HEK293T (cell line): ENCODE results near the gene CBFA2T2.

Experiments used
- CTCF ChIA-PET: fragments of 350-600 bp; formaldehyde crosslinking; extraction: SDS; loops from one replicate; lab custom pipeline; 2021; ENCODE audit warnings: antibody characterized with exemption, inconsistent platforms; lab: Yijun Ruan, JAX
- POLR2A ChIA-PET: fragments of 350-600 bp; formaldehyde crosslinking; extraction: SDS; loops from one replicate; lab custom pipeline; 2020; ENCODE audit warnings: antibody characterized with exemption, inconsistent platforms; lab: Yijun Ruan, JAX
- DNase-seq: peaks from one replicate; pipeline ENCODE4 v3.0.0; 2012; ENCODE audit warnings: mixed read lengths; ENCODE audit errors: extremely low spot score
- ARNT ChIP-seq: fragments of 450-650 bp; IDR thresholded peaks from 2 replicates; pipeline ENCODE4 v1.6.1; 2017; ENCODE audit warnings: mild to moderate bottlenecking
- BHLHE40 ChIP-seq: fragments of 450-650 bp; IDR thresholded peaks from 2 replicates; pipeline ENCODE4 v1.6.1; 2016; ENCODE audit warnings: mild to moderate bottlenecking, moderate library complexity, borderline replicate concordance
- CTBP1 ChIP-seq: fragments of 450-650 bp; IDR thresholded peaks from 2 replicates; pipeline ENCODE4 v1.6.1; 2016; ENCODE audit warnings: borderline replicate concordance
- ELF4 ChIP-seq: fragments of 450-650 bp; IDR thresholded peaks from 2 replicates; pipeline ENCODE4 v1.6.1; 2017; ENCODE audit warnings: antibody characterized with exemption
- FOXA1 ChIP-seq: fragments of 450-650 bp; IDR thresholded peaks from 2 replicates; pipeline ENCODE4 v1.6.1; 2016; ENCODE audit warnings: mild to moderate bottlenecking
- FOXK2 ChIP-seq: fragments of 450-650 bp; IDR thresholded peaks from 2 replicates; pipeline ENCODE4 v1.6.1; 2016; ENCODE audit warnings: mild to moderate bottlenecking
- FOXM1 ChIP-seq: fragments of 450-650 bp; IDR thresholded peaks from 2 replicates; pipeline ENCODE4 v1.6.1; 2017; ENCODE audit warnings: mild to moderate bottlenecking, borderline replicate concordance
- HDGF ChIP-seq: fragments of 450-650 bp; IDR thresholded peaks from 2 replicates; pipeline ENCODE4 v1.6.1; 2017; ENCODE audit warnings: antibody characterized with exemption, borderline replicate concordance
- L3MBTL2 ChIP-seq: fragments of 450-650 bp; conservative IDR thresholded peaks from 2 replicates; pipeline ENCODE4 v1.6.1; 2016; ENCODE audit warnings: mild to moderate bottlenecking
- LEF1 ChIP-seq: fragments of 450-650 bp; IDR thresholded peaks from 2 replicates; pipeline ENCODE4 v1.6.1; 2017; ENCODE audit warnings: mild to moderate bottlenecking, borderline replicate concordance
- NFRKB ChIP-seq: fragments of 450-650 bp; IDR thresholded peaks from 2 replicates; pipeline ENCODE4 v1.6.1; 2016; ENCODE audit warnings: mild to moderate bottlenecking, moderate library complexity
- SP1 ChIP-seq: fragments of 450-650 bp; IDR thresholded peaks from 2 replicates; pipeline ENCODE4 v1.6.1; 2017
- SUZ12 ChIP-seq: fragments of 450-650 bp; IDR thresholded peaks from 2 replicates; pipeline ENCODE4 v1.6.1; 2016; ENCODE audit warnings: mild to moderate bottlenecking
- TARDBP ChIP-seq: fragments of 450-650 bp; IDR thresholded peaks from 2 replicates; pipeline ENCODE4 v1.6.1; 2016
- ZNF384 ChIP-seq: fragments of 450-650 bp; IDR thresholded peaks from 2 replicates; pipeline ENCODE4 v1.6.1; 2016
- TF ChIP-seq, protein P1 (sequence below): fragments of 450-650 bp; IDR thresholded peaks from 2 replicates; pipeline ENCODE4 v1.6.1; 2016

The CBFA2T2 gene

DNA sequence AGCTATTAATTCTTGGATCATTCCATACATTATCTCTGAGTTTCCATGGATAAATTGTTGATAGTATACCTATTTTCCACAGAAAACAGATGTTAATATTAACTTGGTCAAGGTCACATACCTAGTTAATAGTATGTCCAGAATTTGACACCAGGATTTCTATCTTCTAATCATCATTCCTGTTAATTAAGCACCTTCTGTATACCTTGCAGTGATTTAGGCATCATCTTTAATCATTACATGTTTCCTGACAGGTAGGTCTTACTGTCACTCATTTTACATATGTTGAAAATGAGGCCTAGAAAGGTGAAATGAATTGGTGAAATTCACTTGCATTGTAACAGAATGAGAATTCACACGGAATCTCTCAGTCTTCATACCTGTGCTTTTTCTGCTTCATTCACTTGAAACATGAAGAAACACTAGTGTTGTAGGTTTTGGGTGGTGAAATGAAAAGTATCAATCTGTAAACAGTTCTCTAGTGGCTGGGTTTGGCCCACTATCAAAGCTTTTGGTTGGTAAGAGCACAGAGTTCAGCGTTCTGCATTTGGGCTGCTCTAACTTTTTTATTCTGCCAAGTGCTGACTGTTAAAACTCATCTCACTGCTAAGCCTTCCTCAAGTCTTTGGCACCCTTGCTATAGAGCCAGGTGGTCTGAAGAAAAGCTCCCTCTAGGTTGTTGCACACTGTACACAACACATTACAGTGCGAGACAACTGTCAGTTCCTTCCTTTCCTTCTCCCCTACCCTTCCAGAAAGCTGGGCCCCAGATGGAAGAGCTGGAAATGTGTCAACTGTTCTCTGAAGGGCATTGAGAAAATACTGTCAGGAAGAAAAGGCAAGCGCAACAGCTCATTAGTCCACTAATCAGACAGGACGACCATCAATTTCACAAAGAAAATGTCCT lies 114.4 kb downstream of the CBFA2T2 start:
- ChIA-PET CTCF (no interaction called here), POLR2A (no interaction called here)
- no peak for DNase-seq
- no peak for TF ChIP-seq FOXM1
- TF ChIP-seq, protein P1, sequence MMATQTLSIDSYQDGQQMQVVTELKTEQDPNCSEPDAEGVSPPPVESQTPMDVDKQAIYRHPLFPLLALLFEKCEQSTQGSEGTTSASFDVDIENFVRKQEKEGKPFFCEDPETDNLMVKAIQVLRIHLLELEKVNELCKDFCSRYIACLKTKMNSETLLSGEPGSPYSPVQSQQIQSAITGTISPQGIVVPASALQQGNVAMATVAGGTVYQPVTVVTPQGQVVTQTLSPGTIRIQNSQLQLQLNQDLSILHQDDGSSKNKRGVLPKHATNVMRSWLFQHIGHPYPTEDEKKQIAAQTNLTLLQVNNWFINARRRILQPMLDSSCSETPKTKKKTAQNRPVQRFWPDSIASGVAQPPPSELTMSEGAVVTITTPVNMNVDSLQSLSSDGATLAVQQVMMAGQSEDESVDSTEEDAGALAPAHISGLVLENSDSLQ = no peak
- no peak for TF ChIP-seq LEF1
- TF ChIP-seq FOXA1 = no peak
- no peak for TF ChIP-seq BHLHE40
- TF ChIP-seq SP1 = no peak
- no peak for TF ChIP-seq TARDBP
- no peak for TF ChIP-seq SUZ12
- no peak for TF ChIP-seq ARNT
- TF ChIP-seq NFRKB = no peak
- TF ChIP-seq ELF4 = no peak
- TF ChIP-seq FOXK2 = no peak
- no peak for TF ChIP-seq ZNF384
- no peak for TF ChIP-seq HDGF
- TF ChIP-seq CTBP1 = no peak
- no peak for TF ChIP-seq L3MBTL2

- ChIA-PET CTCF (no interaction called here), POLR2A (no interaction called here)
- DNase-seq = no peak
- no peak for TF ChIP-seq SP1
- no peak for TF ChIP-seq L3MBTL2
- no peak for TF ChIP-seq BHLHE40
- TF ChIP-seq NFRKB = no peak
- no peak for TF ChIP-seq CTBP1
- TF ChIP-seq TARDBP = no peak
- TF ChIP-seq ELF4 = no peak
- TF ChIP-seq, protein P1 = no peak
- TF ChIP-seq HDGF = no peak
- TF ChIP-seq ARNT = no peak
- TF ChIP-seq FOXM1 = no peak
- no peak for TF ChIP-seq FOXA1
- TF ChIP-seq LEF1 = no peak
- TF ChIP-seq SUZ12 = no peak
- TF ChIP-seq ZNF384 = no peak
- TF ChIP-seq FOXK2 = no peak
Observed at GRCh38 chr20:33604991-33605370, 115.1 kb downstream of the CBFA2T2 start.

GRCh38 chr20:33606118-33606771 lies 116.3 kb downstream of the CBFA2T2 start:
- ChIA-PET CTCF (no interaction called here), POLR2A (no interaction called here)
- no peak for DNase-seq
- TF ChIP-seq HDGF (no peak), TARDBP (no peak), L3MBTL2 (no peak), ELF4 (no peak), FOXM1 (no peak), LEF1 (no peak), SP1 (no peak), FOXK2 (no peak), NFRKB (no peak), BHLHE40 (no peak), ZNF384 (no peak), SUZ12 (no peak)
- TF ChIP-seq, protein P1 = no peak

- ChIA-PET CTCF (no interaction called here), POLR2A (interaction anchor here (0.6 kb wide), 1 partner anchor 48 kb away, joined by 4 read pairs; no protein-coding TSS in a partner anchor)
- TF ChIP-seq ELF4 (no peak), LEF1 (no peak), ZNF384 (no peak), FOXK2 (no peak), ARNT (no peak), HDGF (no peak), SP1 (no peak), TARDBP (no peak), CTBP1 (no peak)
- no peak for DNase-seq
Observed at GRCh38 chr20:33609504-33609903, 119.6 kb downstream of the CBFA2T2 start.

GRCh38 chr20:33611106-33611505 lies 121.2 kb downstream of the CBFA2T2 start:
- TF ChIP-seq BHLHE40 (no peak), ZNF384 (no peak), FOXA1 (no peak), NFRKB (no peak), HDGF (no peak), L3MBTL2 (no peak), TARDBP (no peak), CTBP1 (no peak), SP1 (no peak), ELF4 (no peak), SUZ12 (no peak), FOXM1 (no peak), LEF1 (no peak), FOXK2 (no peak), ARNT (no peak)
- TF ChIP-seq, protein P1 = no peak
- no peak for DNase-seq
- CTCF ChIA-PET = no interaction called here
- POLR2A ChIA-PET = no interaction called here
